Vagina (tissue), 2 donors: Measurements from ENCODE around the gene ZNRF2.

Experiments
- POLR2A ChIP-seq, 2 donors: fragments of 450-650 bp; IDR thresholded peaks; one replicate each; pipeline ENCODE4 v1.6.1; 2017; ENCODE audit warnings: antibody characterized with exemption in 2 of 2, mild to moderate bottlenecking in 2 of 2, moderate library complexity in 2 of 2
- POLR2AphosphoS5 ChIP-seq, 2 donors: sonication (generic); formaldehyde crosslinking; IDR thresholded peaks; one replicate each; pipeline ENCODE4 v1.9.0; 2017; ENCODE audit warnings: antibody characterized with exemption in 2 of 2, mild to moderate bottlenecking in 2 of 2, low read depth in 1 of 2; ENCODE audit not compliant: insufficient read depth in 1 of 2

DNA sequence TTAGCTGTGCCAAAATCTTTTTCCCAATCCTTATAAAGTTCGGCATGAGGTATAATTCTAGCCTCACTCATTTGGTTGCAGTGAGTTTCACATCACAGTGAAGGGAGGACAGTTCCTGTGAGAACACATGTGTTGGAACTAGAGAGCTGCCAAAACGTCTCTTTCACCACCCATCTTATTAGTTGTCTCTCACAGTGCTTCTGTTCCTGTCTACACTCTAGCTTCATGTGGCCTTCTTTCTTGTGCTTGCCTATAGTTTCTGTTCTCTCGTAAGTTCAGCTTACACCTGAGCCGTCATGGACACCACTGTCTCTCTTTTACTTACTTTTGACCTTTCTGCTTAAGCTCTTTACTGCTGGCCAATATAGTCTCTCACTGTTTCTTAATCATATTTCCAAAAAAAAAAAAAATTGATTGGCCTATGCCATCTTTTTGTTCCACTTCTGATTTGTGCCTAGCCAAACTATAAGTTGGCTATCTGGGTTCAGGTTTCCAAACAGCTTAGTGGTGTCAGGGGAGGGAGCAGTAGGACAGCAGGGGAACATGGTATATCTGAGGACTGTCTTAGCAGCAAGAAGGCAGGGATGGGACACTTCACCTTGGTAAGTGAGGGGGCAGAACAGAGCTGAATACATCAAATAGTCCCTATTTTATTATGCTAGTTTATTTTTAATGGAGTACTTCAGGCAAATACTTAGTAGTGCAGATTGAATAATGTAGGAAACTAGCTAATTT lies 38.0 kb downstream of the ZNRF2 start:
- no peak for TF ChIP-seq POLR2AphosphoS5 (IDR thresholded peaks at IDR 0.05; ENCODE audit: insufficient read depth in 1 of 2, low read depth in 1 of 2)
- no peak for TF ChIP-seq POLR2A (IDR thresholded peaks at IDR 0.05)
